ENCODE measurements around the gene C1S.

- TF ChIP-seq CTCF (IDR thresholded peaks at IDR 0.05; ENCODE audit: poor library complexity) (no peak), EZH2phosphoT487 (IDR thresholded peaks at IDR 0.05; ENCODE audit: low read depth, severe bottlenecking, unreplicated experiment) (no peak), EZH2 (IDR thresholded peaks at IDR 0.05; ENCODE audit: borderline replicate concordance) (no peak)
Measured at GRCh38 chr12:7099290-7099996, 38.9 kb downstream of the C1S start.
